Measurements from ENCODE around the gene TMEM141.
"Not testable (repeated sequence)": the region's sequence is repeated elsewhere in the genome, so short reads cannot be mapped to it uniquely, and the experiment has no call there.

TMEM141 gene

GRCh38 chr9:136755302-136756133 is 35.6 kb upstream of the TMEM141 start:
- DNase-seq (ENCODE audit: low read depth in 2 of 2), result not testable (repeated sequence)

GRCh38 chr9:136756134-136756438 is 35.1 kb upstream of the TMEM141 start:
- DNase-seq (ENCODE audit: low read depth in 2 of 2), result no peak

DNA sequence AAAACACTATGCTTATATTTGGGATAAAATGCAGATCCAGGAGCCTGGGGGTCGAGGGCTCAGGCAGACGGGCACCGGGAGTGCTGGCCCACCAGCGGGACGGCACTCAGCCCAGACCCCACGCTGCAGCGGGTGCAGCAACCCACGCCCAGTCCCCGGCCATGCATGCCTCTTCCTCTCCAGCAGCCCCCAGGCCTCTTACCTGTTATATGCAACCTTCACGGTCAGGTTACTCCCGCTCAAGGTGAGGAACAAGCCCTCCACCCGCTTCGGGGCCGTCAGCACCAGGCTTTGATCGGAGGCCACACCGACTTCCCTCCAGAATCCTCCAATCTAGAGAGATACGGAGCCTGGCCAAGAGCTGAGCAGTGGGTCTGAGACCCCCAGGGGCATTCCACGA is 34.3 kb upstream of the TMEM141 start:
- no peak for DNase-seq (ENCODE audit: low read depth in 2 of 2)

DNA sequence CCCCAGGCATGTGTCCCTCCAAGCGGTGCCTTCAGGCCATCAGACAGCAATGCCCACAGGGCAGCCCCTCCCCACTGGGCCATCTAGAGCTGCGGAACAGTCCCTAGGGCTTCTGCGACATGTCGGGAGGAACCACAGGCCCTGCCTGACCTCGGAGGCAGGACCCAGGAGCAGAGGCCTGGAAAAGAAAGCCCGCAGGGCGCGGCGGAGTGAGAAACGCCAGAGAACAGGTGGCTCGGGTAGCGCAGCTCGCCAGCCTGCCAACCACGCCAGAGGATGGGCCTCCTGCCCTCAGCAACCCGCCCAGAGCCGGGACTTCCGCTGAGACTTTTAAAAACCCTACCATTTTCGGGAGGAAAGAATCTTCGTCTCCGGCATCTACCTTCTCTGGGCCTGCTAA is 33.8 kb upstream of the TMEM141 start:
- DNase-seq (ENCODE audit: low read depth in 2 of 2), result no peak

- DNase-seq (ENCODE audit: low read depth in 2 of 2), result no peak
These were observed 33.4 kb upstream of the TMEM141 start for GRCh38 chr9:136757751-136758140.

GRCh38 chr9:136759001-136759400 is 32.1 kb upstream of the TMEM141 start:
- no peak for DNase-seq (ENCODE audit: low read depth in 2 of 2)

GRCh38 chr9:136759436-136760325 is 31.5 kb upstream of the TMEM141 start:
- no peak for DNase-seq (ENCODE audit: low read depth in 2 of 2)

DNA sequence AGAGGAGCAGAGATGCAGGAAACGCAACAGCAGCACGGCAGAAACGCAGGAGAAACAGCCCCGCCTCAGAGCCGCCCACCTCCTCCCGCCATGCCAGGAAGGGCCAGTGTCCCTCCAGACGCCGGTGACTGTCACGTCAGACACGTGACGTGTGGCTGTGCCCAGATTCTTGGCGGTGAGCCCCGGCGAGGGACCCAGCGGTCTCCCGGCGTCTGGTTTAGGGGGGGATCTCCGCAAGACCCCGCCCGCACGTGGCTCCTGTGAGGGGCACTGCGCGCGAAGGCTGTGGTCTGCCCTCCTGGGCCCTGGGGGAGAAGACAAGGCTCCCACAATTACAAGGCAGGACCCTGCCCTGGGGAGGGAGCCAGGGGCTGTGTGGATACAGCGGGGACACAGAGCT is 30.7 kb upstream of the TMEM141 start:
- DNase-seq (ENCODE audit: low read depth in 2 of 2), result no peak

- DNase-seq (ENCODE audit: low read depth in 2 of 2), result not testable (repeated sequence)
These were observed 30.2 kb upstream of the TMEM141 start for GRCh38 chr9:136760834-136761544.

DNA sequence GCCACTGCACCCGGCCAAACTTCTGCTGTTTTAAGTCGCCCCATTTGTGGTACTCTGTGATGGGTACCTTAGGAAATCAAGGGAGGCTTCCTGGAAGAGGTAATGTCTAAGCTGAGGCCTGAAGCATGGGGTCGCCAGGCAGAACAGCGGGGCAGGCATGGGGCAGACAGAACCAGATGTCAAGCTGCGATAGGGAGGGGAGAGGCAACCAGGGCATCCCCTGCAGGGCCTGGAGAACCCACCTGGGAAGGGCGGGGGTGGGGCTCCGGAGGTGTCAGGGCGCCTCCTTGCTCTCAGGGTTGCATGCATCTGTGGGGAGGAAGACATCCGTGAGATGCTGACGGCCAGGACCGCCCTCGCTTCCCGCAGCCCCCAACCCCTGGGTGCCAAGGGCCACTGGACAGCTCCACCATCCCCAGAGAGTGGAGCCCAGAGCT is 29.6 kb upstream of the TMEM141 start:
- DNase-seq (ENCODE audit: low read depth in 2 of 2), result no peak

DNA sequence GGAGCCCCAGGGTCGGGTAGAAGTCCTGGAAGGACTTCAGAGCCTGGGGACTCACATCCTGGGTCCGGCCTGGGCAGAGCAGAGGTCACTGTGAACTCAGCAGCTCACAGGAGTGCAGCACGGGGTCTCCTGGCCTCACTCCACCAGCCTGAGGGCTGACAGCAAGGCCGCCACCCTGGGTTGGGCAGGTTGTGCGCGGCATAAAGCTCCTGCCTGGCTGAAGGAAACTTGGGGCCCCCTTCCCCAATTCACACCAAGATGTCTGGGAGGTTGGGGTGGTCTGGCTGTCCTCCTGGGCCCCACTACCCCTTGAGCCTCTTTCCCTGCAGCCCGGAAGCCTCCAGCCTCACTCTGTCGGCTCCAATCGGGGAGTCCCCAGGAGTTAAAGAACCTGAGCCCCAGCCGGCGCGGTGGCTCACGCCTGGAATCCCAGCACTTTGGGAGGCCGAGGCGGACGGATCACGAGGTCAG is 28.9 kb upstream of the TMEM141 start:
- DNase-seq (ENCODE audit: low read depth in 2 of 2), result no peak

- DNase-seq (ENCODE audit: low read depth in 2 of 2), result peak in 1 of 2 donors; percentile 38
These were observed 28.1 kb upstream of the TMEM141 start for GRCh38 chr9:136762915-136763648.

- DNase-seq (ENCODE audit: low read depth in 2 of 2), result no peak
These were observed 27.5 kb upstream of the TMEM141 start for GRCh38 chr9:136763649-136764035.

DNA sequence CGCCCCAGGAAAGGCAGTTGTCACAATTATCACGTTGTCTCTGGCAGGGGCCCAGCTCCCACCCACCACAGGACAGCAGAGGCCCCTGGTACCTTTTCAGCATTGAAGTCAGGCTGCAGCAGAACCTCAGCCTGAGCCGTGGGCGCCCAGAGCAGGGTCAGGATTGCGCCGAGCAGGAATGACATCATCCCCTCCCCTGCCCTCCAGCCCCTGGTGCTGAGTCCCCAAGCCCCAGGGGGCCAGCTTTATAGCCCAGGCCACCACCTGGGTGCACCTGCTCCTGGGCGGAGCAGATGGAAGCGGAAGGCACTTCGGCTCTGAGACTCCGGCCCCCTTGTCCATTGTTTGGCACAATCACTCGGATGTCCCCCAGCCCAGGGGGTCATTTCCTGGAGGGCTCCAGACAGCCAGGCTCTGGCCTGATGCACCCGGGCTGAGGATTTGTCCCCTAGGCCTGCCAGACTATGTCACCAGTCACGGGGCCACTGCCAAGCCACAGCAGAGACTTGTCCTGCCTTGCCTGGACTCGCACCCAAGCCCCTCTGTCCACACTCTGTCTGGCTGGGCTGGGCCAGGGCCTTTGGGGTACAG is 26.7 kb upstream of the TMEM141 start, which contains the start of gene LCN15:
Gene LCN15, minus strand, starts transcription at position 218 of the 591 bp plus-strand sequence. Its CDS starts 30 bp downstream, at position 188.
- no peak for DNase-seq (ENCODE audit: low read depth in 2 of 2)

DNA sequence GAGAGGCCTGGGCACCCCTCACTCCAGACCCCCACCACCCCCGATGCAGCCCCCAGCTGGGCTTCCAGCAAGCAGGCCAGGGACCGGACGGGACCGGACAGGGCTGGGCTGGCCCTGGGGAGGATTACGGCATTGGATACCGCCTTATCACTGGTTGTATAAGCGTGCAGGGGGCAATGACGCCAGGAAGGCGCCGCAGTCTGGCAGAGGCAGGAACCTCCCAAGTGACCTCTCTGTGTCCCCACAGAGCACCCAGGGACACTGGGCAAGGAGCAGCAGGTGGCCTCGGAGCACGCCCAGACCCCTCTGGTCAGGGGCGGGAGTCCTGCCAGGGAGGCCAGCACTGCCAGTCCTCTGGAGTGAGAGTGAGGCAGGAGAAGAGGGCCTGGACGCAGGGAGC is 26.1 kb upstream of the TMEM141 start:
- no peak for DNase-seq (ENCODE audit: low read depth in 2 of 2)

DNA sequence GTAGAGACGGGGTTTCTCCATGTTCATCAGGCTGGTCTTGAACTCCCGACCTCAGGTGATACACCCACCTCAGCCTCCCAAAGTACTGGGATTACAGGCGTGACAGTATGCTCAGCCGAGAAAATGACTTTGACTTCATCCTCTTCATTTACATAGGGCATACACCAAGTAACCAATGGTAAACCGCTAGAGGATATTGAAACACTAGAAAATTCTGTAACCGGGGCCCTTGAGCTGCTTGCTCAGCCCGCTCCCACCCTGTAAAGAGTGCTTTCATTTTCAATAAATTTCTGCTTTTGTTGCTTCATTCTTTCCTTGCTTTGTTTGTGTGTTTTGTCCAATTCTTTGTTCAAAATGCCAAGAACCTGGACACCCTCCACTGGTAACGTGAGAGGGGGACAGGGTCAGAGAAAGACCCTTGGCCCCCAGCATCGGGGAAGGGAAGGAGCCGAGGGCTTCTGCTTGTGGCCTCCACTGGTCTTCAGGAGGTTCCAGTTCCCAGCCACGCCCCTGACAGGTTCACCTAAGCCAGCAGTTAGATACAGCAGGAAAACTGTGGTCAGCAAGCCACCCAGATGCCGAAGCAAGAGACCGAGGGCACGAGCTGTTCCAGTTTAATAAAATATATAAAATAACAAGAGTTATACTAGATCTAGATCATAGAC is 25.3 kb upstream of the TMEM141 start:
- not testable (repeated sequence) for DNase-seq (ENCODE audit: low read depth in 2 of 2)

DNA sequence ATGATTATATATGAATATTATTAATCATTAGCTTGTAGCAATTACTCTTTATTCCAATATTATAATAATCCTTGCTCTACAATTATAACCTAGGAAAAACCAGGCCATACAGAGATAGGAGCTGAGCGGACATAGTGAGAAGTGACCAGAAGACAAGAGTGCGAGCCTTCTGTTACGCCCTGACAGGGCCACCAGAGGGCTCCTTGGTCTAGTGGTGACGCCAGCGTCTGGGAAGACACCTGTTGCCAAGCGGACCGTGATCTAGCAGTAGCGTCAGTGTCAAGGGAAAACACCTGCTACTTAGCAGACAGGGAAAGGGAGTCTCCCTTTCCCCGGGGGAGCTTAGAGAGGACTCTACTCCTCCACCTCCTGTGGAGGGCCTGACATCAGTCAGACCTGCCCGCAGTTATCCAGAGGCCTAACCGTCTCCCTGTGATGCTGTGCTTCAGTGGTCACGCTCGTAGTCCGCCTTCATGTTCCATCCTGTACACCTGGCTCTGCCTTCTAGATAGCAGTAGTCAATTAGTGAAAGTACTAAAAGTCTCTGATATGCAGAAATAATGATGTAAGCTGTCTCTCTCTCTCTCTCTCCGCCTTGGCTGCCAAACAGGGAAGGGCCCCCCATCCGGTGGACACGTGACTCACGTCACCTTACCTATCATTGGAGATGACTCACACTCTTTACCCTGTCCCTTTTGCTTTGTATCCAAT is 24.6 kb upstream of the TMEM141 start:
- peak in 1 of 2 donors; percentile 19 for DNase-seq (ENCODE audit: low read depth in 2 of 2)

- peak in 1 of 2 donors; percentile 28 for DNase-seq (ENCODE audit: low read depth in 2 of 2)
These were observed 21.4 kb upstream of the TMEM141 start for GRCh38 chr9:136769710-136770191.

DNA sequence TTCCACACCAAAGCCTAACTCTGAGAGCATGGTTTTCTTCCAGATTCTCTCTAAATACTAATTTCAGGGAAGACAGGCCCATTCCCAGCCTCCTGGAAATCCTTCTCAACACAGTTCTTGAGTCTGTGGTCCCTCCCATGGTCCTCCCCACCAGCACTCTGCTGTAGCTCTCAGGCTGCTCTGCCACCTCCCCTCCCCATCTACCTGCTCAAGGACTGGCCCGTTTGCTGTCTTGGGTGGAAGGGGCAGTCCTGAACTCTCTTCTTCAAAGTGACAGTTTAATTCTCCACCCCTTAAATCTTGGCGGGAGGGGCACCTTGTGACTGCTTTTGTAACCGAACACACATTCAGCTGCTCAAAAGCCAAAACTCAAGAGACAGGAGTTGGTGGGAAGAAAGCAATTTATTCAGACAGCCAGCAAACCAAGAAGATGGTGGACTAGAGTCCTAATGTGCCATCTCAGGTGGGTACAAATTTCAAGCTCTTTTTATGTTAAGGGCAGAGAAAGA is 19.2 kb upstream of the TMEM141 start:
- DNase-seq (ENCODE audit: low read depth in 2 of 2), result no peak
